ENCODE measurements around the gene ANKRD12.

DNA sequence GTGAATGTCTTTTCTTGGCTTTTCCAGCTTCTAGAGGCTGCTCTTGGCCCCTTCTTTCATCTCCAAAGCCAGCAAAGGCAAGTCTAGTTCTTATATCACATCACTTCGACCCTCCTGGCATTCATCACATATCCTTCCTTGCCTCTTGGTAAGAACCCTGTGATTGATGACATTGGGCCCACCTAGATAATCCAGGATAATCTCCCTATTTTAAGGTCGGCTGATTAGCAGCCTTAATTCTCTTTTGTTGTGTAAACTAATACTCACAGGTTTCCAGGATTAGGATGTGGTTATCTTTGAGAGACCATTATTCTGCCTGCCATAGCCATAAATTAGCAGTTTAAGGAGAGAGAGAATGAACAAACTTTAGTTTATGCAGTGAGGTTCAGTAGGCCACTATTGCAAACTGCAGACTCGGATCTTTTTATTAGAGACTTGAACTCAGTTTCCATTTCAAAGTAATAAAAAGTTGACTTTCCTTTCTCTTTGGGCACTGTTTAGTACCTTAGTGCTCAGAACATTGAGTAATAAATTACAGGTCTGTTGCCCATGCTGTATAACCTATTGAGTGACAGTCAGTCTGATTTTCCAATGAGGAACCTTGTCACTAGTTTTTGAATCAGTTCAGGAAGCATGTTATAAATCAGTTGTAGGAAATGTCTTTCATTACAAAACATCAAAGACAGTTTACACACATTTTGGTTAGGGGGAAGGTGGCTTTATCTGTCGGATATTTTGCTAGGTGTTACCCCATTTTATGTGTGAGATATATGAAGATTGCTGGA, 29.6 kb upstream of the ANKRD12 start:
- no peak for TF ChIP-seq POLR2AphosphoS5 (IDR thresholded peaks at IDR 0.05; ENCODE audit: low read depth)
- TF ChIP-seq, protein P1, sequence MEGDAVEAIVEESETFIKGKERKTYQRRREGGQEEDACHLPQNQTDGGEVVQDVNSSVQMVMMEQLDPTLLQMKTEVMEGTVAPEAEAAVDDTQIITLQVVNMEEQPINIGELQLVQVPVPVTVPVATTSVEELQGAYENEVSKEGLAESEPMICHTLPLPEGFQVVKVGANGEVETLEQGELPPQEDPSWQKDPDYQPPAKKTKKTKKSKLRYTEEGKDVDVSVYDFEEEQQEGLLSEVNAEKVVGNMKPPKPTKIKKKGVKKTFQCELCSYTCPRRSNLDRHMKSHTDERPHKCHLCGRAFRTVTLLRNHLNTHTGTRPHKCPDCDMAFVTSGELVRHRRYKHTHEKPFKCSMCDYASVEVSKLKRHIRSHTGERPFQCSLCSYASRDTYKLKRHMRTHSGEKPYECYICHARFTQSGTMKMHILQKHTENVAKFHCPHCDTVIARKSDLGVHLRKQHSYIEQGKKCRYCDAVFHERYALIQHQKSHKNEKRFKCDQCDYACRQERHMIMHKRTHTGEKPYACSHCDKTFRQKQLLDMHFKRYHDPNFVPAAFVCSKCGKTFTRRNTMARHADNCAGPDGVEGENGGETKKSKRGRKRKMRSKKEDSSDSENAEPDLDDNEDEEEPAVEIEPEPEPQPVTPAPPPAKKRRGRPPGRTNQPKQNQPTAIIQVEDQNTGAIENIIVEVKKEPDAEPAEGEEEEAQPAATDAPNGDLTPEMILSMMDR (conservative IDR thresholded peaks at IDR 0.05; ENCODE audit: low read depth in 2 of 2): no peak
- no peak for TF ChIP-seq EZH2 (IDR thresholded peaks at IDR 0.05; ENCODE audit: low read depth, unreplicated experiment)
